ENCODE data around the gene B3GALT5. TPM values are rescaled to one million over a fixed set of nuclear protein-coding genes. Genes with fewer than 3 reads are reported as not detected.

The B3GALT5 gene
- total RNA-seq, 1 donor from 2014 or later: 1.2 TPM

DNA sequence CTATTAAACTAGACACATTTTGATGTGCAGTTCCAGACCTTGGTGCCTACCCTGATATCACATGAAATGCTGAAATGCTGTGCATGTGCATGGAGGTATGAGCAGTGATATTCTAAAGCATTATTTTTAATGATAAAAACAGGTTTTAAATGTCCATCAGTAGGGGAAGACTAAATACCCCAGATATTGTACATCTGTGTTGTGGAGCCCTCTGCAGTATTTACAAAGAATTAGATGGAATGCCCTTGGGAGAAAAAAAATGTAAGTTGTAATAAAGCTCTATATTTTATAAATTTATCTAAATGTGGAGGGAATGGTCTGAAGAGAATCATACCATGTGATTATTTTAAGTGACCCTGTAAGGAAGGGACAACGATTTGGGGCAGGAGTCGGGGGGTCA lies 93.1 kb downstream of the B3GALT5 start:
- ATAC-seq: no peak

DNA sequence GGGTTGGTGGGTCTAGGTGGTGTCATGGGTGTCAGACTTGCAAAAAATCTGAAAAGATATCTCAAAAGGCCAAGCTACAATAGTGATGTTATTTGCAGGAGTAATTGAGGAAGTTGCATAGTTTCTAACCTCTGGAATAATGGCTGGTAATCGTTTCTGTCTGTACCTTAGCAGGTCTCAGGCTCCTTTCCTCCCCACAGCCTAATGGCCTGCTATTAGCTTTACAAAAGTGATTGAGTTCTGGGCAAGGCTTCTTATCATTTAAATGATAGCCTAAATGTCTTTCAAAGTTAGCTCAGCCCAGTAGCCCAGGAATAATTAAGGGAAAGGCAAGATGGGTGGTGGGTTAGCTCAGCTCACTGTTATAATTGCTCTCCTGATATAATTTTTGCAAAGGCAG lies 94.6 kb downstream of the B3GALT5 start:
- ATAC-seq: no peak

DNA sequence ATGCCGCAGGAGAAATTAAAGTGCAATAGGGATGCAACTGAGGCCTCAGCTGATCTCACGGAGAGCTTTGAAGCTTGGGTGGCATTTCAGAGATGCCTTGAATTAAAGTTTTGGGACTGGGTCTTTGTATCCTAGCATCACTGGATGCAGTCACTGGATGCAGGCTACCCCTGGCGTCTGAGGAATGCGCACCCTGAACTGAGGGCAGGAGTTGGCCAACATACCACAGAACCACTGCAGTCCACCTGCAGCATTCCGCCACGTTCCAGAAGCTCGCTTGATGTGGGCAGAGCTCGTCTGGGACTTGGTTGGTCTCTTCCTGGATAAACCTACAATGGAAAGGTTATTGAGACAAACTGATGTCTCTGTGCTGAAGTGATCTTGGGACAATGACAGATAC lies 98.1 kb downstream of the B3GALT5 start:
- ATAC-seq: no peak

DNA sequence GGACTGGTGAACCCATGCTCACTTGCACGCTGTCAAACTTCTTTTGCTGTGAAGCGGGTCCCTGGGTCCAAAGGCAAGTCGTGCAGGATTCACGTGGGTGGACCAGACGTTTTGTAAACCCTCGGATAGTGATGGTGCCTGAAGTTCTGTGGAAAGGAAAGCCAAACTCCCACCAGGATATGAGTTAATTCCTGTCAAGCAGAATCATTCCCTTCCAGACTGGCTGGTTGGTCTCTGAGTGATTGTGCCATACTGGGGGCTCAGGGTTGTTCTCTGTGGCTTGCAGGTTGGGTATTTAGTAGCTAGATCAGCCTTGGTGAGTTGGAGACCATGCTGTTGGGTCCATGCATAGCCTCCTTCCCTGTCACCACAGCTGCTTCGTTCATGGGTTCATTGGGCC lies 99.5 kb downstream of the B3GALT5 start:
- no peak for ATAC-seq

DNA sequence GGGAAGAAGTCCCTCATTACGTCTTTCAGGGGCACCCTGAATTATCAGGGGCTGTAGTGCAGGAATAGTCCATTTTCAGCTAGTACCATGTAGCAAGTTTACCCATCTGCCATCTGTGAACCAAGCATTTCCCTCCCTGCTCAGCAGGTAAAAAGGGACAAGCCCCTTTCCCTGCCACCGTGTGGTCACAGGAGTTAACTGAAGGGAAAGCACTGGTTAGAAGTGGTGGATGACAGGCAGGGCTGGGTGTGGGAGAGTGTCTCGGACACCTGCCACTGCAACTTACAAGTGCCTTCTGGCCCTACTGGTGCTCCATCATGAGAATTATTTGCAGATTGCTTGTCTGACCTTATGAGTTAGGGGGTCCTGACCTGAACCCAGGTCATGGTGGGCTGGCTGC lies 100.2 kb downstream of the B3GALT5 start:
- ATAC-seq: no peak

DNA sequence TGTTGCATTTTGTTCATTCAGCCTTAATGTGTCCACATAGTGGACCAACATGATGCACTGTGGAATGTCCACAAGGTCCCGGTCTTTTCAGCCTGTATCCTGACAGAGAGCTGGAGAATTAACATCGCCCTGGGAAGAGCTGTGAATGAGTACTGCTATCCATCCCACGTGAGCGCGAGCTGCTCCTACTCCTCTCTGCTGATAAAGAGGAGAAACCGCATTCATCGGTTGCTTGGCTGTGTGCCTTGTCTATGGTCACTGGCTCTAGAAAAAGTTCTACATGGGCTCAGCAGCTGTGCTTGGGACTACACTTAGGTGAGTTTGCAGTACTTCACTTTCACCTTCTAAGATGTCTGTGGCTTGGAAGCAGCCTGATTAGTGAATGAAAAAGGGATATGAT lies 101.2 kb downstream of the B3GALT5 start:
- no peak for ATAC-seq

DNA sequence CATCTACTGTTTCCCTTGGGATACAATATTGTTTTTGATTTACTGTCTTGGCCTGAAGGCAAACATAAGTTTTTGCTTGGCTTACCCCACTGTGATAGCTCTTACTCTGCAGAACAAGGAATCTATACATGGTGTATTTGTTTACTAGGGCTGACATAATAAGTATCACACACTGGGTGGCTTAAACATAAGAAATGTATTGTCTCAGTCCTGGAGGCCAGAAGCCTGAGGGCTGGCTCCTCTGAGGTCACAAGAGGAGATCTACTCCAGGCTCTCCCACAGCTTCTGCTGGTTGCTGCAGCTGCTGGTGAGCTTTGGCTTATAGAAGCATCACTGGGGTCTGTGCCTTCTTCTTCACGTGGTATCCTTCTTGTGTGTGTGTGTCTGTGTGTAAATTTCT lies 101.6 kb downstream of the B3GALT5 start:
- ATAC-seq: no peak

DNA sequence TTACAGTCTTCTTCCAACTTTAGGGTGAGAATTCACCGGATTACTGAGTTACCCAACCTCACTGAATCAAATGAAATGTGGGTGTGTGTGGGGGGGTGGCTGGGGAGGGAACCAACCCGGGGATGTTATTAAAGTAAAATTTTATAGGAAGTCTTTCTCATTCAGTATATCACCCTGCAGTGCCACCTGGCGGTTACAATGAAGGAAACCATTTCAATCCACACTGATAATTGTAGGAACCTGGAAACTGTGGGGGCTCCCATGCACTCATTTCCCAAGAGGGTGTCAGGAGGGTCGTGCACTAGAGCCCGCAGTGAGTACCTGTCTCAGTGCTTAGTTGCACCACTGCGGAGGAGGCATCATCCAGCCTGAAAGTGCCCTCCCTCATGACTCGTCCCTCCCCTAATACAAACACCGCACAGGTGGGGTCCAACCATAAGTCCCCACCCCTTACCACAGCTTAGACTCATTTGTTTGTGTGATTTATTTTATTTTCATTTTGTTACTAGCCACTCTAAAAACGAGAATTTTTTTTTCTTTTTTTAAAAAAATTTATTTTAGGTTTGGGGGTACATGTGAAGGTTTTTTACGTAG lies 103.2 kb downstream of the B3GALT5 start:
- ATAC-seq: peak; percentile 29

DNA sequence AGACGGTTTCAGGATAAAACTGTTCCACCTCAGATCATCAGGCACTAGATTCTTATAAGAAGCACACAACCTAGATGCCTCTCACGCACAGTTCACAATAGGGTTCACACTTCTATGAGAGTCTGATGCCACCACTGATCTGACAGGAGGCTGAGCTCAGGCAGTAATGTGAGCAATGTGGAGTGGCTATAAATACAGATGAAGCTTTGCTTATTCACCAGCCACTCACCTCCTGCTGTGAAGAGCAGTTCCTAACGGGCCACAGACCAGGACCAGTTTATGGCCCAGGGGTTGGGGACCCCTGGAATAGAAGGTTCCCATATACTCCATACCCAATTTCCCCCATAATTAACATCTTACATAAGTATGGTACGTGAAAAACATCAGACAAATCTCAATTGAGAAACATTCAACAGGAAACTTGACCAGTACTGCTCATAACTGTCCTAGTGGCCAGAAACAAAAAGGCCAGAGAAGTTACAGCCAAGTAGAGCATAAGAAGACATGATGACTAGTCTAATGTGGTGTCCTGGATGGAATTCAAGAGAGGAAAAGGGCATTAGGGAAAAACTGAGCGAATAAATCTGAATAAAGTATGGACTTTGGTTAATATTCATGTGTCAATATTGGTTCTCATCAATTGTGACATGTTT lies 107.5 kb downstream of the B3GALT5 start:
- no peak for ATAC-seq

DNA sequence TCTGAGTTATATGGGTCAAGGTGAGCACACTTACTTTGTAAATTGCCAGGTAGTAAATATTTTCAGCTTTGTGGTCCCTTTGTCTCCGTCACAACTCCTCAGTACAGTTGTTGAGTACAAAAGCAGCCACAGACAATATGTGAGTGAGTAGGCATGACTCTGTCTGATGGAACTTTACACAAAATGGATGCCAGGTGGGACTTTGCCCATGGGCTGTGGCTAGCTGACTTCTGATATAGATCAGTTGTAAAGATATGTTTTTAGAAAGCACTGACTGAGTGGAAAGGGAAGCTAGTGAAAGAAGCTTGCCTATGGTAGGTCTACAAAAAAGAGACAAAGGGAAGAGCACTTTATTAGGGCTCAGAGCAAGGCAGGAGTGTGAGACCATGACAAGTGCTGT lies 109.1 kb downstream of the B3GALT5 start:
- ATAC-seq: no peak

Other genes starting within 250 kb of the B3GALT5 start
- 0.80 TPM for gene LCA5L, start 167.2 kb upstream of the B3GALT5 start, total RNA-seq
- 1.2 TPM for gene SH3BGR, start 161.0 kb upstream of the B3GALT5 start, total RNA-seq
- gene IGSF5, start 132.2 kb downstream of the B3GALT5 start, total RNA-seq: not detected